Measurements from ENCODE around the gene ADA. TPM values are rescaled to one million over a fixed set of nuclear protein-coding genes. Genes with fewer than 3 reads are reported as not detected.

The ADA gene
- total and polyA plus RNA-seq, 2 of the 13 experiments (the other 11 are each of a cell fraction or from before 2014, with no cell fraction given), result 2.5 to 11.3 TPM

DNA sequence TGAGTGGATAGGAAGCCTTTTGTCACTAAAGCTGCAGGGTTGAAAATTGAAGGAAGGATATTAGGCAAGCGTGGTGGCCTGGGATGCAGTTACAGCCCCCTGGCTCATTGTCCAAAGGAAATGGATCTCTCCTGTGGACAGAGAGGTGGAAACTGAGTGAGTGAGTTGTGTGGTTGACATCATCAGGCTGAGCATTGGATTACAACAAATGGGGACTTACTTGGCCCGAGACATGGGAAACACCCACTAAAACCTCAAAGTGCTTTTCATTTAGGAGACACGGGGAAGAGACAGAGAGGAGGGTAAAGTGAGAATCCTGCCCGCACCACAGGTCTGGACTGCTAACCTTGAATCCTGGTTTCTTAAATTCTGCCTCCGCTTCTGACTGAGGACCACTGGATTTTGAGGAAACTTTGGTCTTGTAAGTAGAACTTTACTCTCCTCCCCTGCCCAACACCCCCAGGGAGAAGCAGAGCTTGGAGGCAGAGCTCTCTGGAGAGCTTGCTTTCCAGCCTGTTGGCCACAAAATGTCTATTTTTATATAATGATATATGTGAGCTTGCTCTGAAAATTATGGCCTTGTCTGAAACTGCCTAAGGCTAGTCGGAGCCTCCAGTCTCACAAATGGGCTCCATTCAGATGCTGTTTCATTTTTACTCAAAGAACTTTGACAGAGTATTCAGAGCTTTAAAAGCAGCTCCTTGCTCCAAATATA is 69.0 kb downstream of the ADA start, which contains the start of gene PKIG:
PKIG (plus strand) TSS at position 269 of the 715 bp plus-strand sequence. CDS start 31,978 bp downstream, outside the sequence.
- peaks cover 5% of the 10 kb centered on the region for H3K4me1 ChIP-seq (ENCODE audit: insufficient read depth, low read length)
- no peaks in the 10 kb centered on the region for H3K79me2 ChIP-seq (ENCODE audit: insufficient read depth, low read length)
- no TSS peak for BruUV-seq (replicated peaks)
- H3K36me3 ChIP-seq (replicated peaks in 1 of 2; ENCODE audit: control insufficient read depth in 1 of 2, insufficient read depth in 2 of 2, low read length in 2 of 2), result no peaks in the 10 kb centered on the region; a peak in 1 of 5 replicates
- no peak within 1 kb of the TSS for H3K4me2 ChIP-seq (ENCODE audit: low read depth, low read length)
- H3K27ac ChIP-seq (ENCODE audit: extremely low read length, insufficient read depth, low read length), result no peak within 1 kb of the TSS
- FAIRE-seq (no peak), ATAC-seq (no peak), DNase-seq (ENCODE audit: low spot score) (no peak)
- H3K9ac ChIP-seq (ENCODE audit: insufficient read depth, low read depth, low read length), result no peak within 1 kb of the TSS
- H4K20me1 ChIP-seq (ENCODE audit: insufficient read depth, low read length), result no peaks in the 10 kb centered on the region
- no peaks in the 10 kb centered on the region for H3K9me3 ChIP-seq (ENCODE audit: low read length)
- TF ChIP-seq CERS6 (CRISPR knock-in tag; IDR thresholded peaks at IDR 0.05), result no peak
- no peak for TF ChIP-seq MAZ (IDR thresholded peaks at IDR 0.05; ENCODE audit: borderline replicate concordance, low read depth, low read length)
- TF ChIP-seq MAZ (CRISPR knock-in tag; IDR thresholded peaks at IDR 0.05; ENCODE audit: low read depth), result no peak
- no peak for TF ChIP-seq RXRB (CRISPR knock-in tag; IDR thresholded peaks at IDR 0.05; ENCODE audit: borderline replicate concordance)
- TF ChIP-seq CENPX (CRISPR knock-in tag; IDR thresholded peaks at IDR 0.05), result 0 out of 2 replicates have a peak, but pooled peaks have one; percentile 34
- TF ChIP-seq MED8 (CRISPR knock-in tag; IDR thresholded peaks at IDR 0.05; ENCODE audit: insufficient replicate concordance), result no peak
- no peaks in the 10 kb centered on the region for H3K27me3 ChIP-seq (ENCODE audit: control insufficient read depth in 1 of 2, insufficient read depth in 2 of 2, low read length in 2 of 2)
- intact Hi-C loops (cut with micrococcal nuclease; ENCODE audit: unreplicated experiment), result no loop called here
- ChIA-PET POLR2A (no interaction called here), CTCF (ENCODE audit: low intra/inter-chr PET ratio, low total read pairs) (no interaction called here)
- in situ Hi-C loops (cut with HindIII; ENCODE audit: extremely low pct_ligation_motif_present, low pct_unique_long_range_greater_than_20kb), result no loop called here
- WGBS (ENCODE audit: low lambda C conversion rate), result 92% methylated on average over 6 of the region's 6 CpGs
- no peak within 1 kb of the TSS for H2AFZ ChIP-seq (ENCODE audit: low read length)
- H3K4me3 ChIP-seq (replicated peaks in 1 of 3; ENCODE audit: insufficient read depth in 1 of 3, low read depth in 2 of 3, low read length in 3 of 3), result no peak within 1 kb of the TSS

DNA sequence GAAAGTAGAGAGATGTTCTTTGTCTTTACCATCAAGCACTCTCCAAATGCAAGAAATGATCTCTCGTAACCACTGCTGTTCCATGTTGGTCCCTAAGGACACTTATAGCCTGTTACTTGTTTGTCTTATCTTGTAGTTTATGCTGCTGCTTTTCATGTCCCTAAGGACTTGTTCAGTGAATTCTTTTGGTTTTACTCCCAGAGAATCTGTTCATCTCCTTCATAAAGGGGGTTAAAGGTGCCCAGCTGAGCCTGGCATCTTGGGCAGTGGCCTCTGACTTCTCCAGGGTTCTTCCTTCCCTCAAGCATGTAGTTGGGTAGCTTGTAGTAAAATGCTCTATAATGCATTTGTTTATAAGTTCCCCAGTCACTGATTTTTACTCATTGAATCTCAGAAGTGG is 70.0 kb downstream of the ADA start:
- DNase-seq (ENCODE audit: low spot score) (no peak), ATAC-seq (no peak), FAIRE-seq (no peak)
- POLR2A ChIA-PET, result no interaction called here
- intact Hi-C loops (cut with micrococcal nuclease; ENCODE audit: unreplicated experiment), result no loop called here
- CTCF ChIA-PET (ENCODE audit: low intra/inter-chr PET ratio, low total read pairs), result no interaction called here
- H3K4me3 ChIP-seq (replicated peaks in 1 of 3; ENCODE audit: insufficient read depth in 1 of 3, low read depth in 2 of 3, low read length in 3 of 3), result no peak overlapping the region
- H3K36me3 ChIP-seq (replicated peaks in 1 of 2; ENCODE audit: control insufficient read depth in 1 of 2, insufficient read depth in 2 of 2, low read length in 2 of 2), result no peaks in the 10 kb centered on the region; a peak in 1 of 5 replicates
- no TSS peak for BruUV-seq (replicated peaks)
- no peak overlapping the region for H3K4me2 ChIP-seq (ENCODE audit: low read depth, low read length)
- H2AFZ ChIP-seq (ENCODE audit: low read length), result no peak overlapping the region
- H3K9me3 ChIP-seq (ENCODE audit: low read length), result no peaks in the 10 kb centered on the region
- no peak for TF ChIP-seq ZNF121 (CRISPR knock-in tag; IDR thresholded peaks at IDR 0.05)
- H3K4me1 ChIP-seq (ENCODE audit: insufficient read depth, low read length), result 0 out of 2 replicates have a peak, but pooled peaks cover under 1% of the 10 kb centered on the region
- H3K27me3 ChIP-seq (ENCODE audit: control insufficient read depth in 1 of 2, insufficient read depth in 2 of 2, low read length in 2 of 2), result no peaks in the 10 kb centered on the region
- no peak overlapping the region for H3K27ac ChIP-seq (ENCODE audit: extremely low read length, insufficient read depth, low read length)
- WGBS (ENCODE audit: low lambda C conversion rate), result 95% methylated on average over 1 of the region's 1 CpG
- in situ Hi-C loops (cut with HindIII; ENCODE audit: extremely low pct_ligation_motif_present, low pct_unique_long_range_greater_than_20kb), result no loop called here
- H3K79me2 ChIP-seq (ENCODE audit: insufficient read depth, low read length), result no peaks in the 10 kb centered on the region
- H3K9ac ChIP-seq (ENCODE audit: insufficient read depth, low read depth, low read length), result no peak overlapping the region
- H4K20me1 ChIP-seq (ENCODE audit: insufficient read depth, low read length), result no peaks in the 10 kb centered on the region

Measured in HepG2 (cell line).